SK-N-SH (cell line): ENCODE results near the gene SLC7A1. TPM values are rescaled to one million over a fixed set of nuclear protein-coding genes. Genes with fewer than 3 reads are reported as not detected.

ENCODE experiments used
- CTCF ChIA-PET: fragments of 300-600, 350-600 bp; formaldehyde crosslinking; extraction: SDS; loops from one replicate; lab custom pipeline; 2021; lab: Yijun Ruan, JAX
- POLR2A ChIA-PET: fragments of 350-600 bp; sonication (Branson Sonifier 250); formaldehyde crosslinking; extraction: SDS; loops from one replicate; lab custom pipeline; 2020; ENCODE audit warnings: antibody characterized with exemption, inconsistent platforms; lab: Yijun Ruan, JAX
- DNase-seq: peaks from one replicate; pipeline ENCODE4 v3.0.0; 2012
- H2AFZ ChIP-seq: fragments of 200-600 bp; sonication (generic); 2 replicates; pipeline ENCODE4 v1.8.1; 2016; ENCODE audit warnings: antibody characterized with exemption, mild to moderate bottlenecking, low read depth
- H3F3A ChIP-seq: fragments of 200-600 bp; sonication (generic); replicated peaks from 2 replicates; pipeline ENCODE3; 2016; ENCODE audit warnings: antibody characterized with exemption, mild to moderate bottlenecking; ENCODE audit not compliant: insufficient read depth
- H3K27ac ChIP-seq, 2 experiments: fragments of 200-500 bp in 1 of 2; fragments of 200-600 bp in 1 of 2; sonication (Bioruptor generic) in 1 of 2; sonication (generic), shearing (Covaris generic) in 1 of 2; 2 replicates each; pipeline versions ENCODE4 v1.5.1 to v1.6.1; 2014 to 2016; ENCODE audit warnings: low read depth in 2 of 2, inconsistent platforms in 1 of 2, low read length in 1 of 2, mild to moderate bottlenecking in 1 of 2, mixed read lengths in 1 of 2
- H3K27me3 ChIP-seq: fragments of 200-600 bp; sonication (generic), shearing (Covaris generic); 2 replicates; pipeline ENCODE4 v1.6.1; 2016; ENCODE audit warnings: mixed run types; ENCODE audit not compliant: insufficient read depth
- H3K36me3 ChIP-seq, 2 experiments: fragments of 200-500 bp in 1 of 2; fragments of 200-600 bp in 1 of 2; sonication (Bioruptor generic) in 1 of 2; sonication (generic) in 1 of 2; replicated peaks in 1 of 2; 2 replicates each; pipeline versions ENCODE3 to v1.5.1; 2014 to 2016; ENCODE audit warnings: low read length in 1 of 2, mild to moderate bottlenecking in 1 of 2; ENCODE audit not compliant: insufficient read depth in 2 of 2, control insufficient read depth in 1 of 2
- H3K4me1 ChIP-seq, 2 experiments: fragments of 200-500 bp in 1 of 2; fragments of 200-600 bp in 1 of 2; sonication (Bioruptor generic) in 1 of 2; sonication (generic), shearing (Covaris generic) in 1 of 2; 2 replicates each; pipeline versions ENCODE4 v1.5.1 to v1.6.1; 2014 to 2016; ENCODE audit warnings: low read depth in 1 of 2, low read length in 1 of 2, mixed run types in 1 of 2; ENCODE audit not compliant: insufficient read depth in 2 of 2, control insufficient read depth in 1 of 2
- H3K4me2 ChIP-seq: fragments of 200-600 bp; sonication (generic), shearing (Covaris generic); 2 replicates; pipeline ENCODE4 v1.6.1; 2017; ENCODE audit warnings: mixed run types
- H3K4me3 ChIP-seq, 2 experiments: fragments of 200-500 bp in 1 of 2; fragments of 200-600 bp in 1 of 2; sonication (Bioruptor generic) in 1 of 2; sonication (generic), shearing (Covaris generic) in 1 of 2; 2 replicates each; pipeline versions ENCODE4 v1.5.1 to v1.8.1; 2014 to 2016; ENCODE audit warnings: low read depth in 2 of 2, inconsistent platforms in 1 of 2, low read length in 1 of 2, mild to moderate bottlenecking in 1 of 2, mixed read lengths in 1 of 2, moderate library complexity in 1 of 2
- H3K79me2 ChIP-seq: fragments of 200-600 bp; sonication (generic); 2 replicates; pipeline ENCODE4 v1.8.1; 2017; ENCODE audit warnings: mild to moderate bottlenecking; ENCODE audit not compliant: insufficient read depth
- H3K9ac ChIP-seq: fragments of 200-600 bp; sonication (generic); 2 replicates; pipeline ENCODE4 v1.6.1; 2017; ENCODE audit warnings: mixed run types
- H3K9me2 ChIP-seq: fragments of 200-600 bp; sonication (generic); 2 replicates; pipeline ENCODE4 v1.6.1; 2017; ENCODE audit warnings: mixed run types
- H3K9me3 ChIP-seq: fragments of 200-600 bp; sonication (generic); 2 replicates; pipeline ENCODE4 v1.6.1; 2017; ENCODE audit warnings: mixed run types, mild to moderate bottlenecking, moderate library complexity
- H4K20me1 ChIP-seq: fragments of 200-600 bp; sonication (generic); 2 replicates; pipeline ENCODE4 v1.6.1; 2017; ENCODE audit warnings: mild to moderate bottlenecking, mixed run types; ENCODE audit not compliant: insufficient read depth
- JUND ChIP-seq: IDR thresholded peaks from 2 replicates; pipeline ENCODE4 v1.4.0; 2012
- PBX3 ChIP-seq: IDR thresholded peaks from 2 replicates; pipeline ENCODE4; 2012
- RCOR1 ChIP-seq: fragments of 150-350 bp; IDR thresholded peaks from 2 replicates; pipeline ENCODE4 v1.6.1; 2017; ENCODE audit warnings: antibody characterized with exemption, low read length
- WGBS: methylation state at CpG from one replicate; pipeline ENCODE4 v1.1.6; 2017; ENCODE audit warnings: low lambda C conversion rate; 5-methylcytosine and 5-hydroxymethylcytosine counted together
- polyA plus RNA-seq, 3 experiments: library from polyadenylated mRNA; depleted of rRNA; stranded (reverse); fragments of >200 nt; gene quantifications; 2 replicates each; pipeline ENCODE4 v1.2.3, GENCODE V29; 2012

SLC7A1 gene
- polyA plus RNA-seq, 1 of the 3 experiments (the other 2 are of a cell fraction): 14.0 TPM

DNA sequence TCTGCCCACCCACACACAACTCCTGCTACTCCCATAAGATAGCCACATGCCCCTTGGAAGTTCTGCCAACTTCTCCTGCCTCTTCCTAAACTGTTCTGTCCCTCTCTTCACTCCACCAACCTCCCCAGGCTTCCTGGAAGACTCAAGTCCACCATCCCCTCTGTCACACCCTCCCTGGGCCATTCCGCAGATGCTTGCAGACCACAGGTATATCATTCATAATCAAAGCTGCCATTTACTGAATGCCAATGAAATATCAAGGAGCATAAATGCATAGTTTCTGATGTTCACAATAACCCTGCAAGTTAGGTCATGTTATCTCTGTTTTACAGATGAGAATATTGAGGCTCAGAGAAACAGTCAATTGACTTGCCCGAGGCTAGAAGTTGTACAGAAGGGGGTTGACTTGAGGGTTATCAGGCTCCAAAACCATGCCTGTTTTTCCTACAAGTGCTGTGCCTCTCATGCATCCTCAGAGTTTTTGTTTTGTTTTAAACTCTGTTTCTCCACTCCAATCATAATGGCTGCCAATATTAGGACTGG, 135.6 kb downstream of the SLC7A1 start:
- H3K4me3 ChIP-seq: no peak overlapping the region
- peaks cover 7 to 18% of the 10 kb centered on the region in 2 experiments; a peak in 3 of 4 replicates for H3K4me1 ChIP-seq
- no peaks in the 10 kb centered on the region for H3K27me3 ChIP-seq
- H3F3A ChIP-seq: no peaks in the 10 kb centered on the region
- H4K20me1 ChIP-seq: no peaks in the 10 kb centered on the region
- H3K36me3 ChIP-seq: no peaks in the 10 kb centered on the region
- DNase-seq: no peak
- no peak overlapping the region for H3K4me2 ChIP-seq
- no peaks in the 10 kb centered on the region for H3K79me2 ChIP-seq
- no peaks in the 10 kb centered on the region for H3K9me3 ChIP-seq
- CTCF ChIA-PET: interaction anchor here (1.0 to 1.7 kb wide), 2 partner anchors 12 to 653 kb away, joined by 3 to 13 read pairs; no protein-coding TSS in a partner anchor
- H3K9ac ChIP-seq: no peak overlapping the region
- no peak overlapping the region for H2AFZ ChIP-seq
- H3K9me2 ChIP-seq: no peaks in the 10 kb centered on the region
- 64% methylated on average over 2 of the region's 2 CpGs for WGBS
- no peak for TF ChIP-seq RCOR1
- TF ChIP-seq PBX3: 0 out of 2 replicates have a peak, but pooled peaks have one; percentile 5
- TF ChIP-seq JUND: no peak
- TF ChIP-seq, all 33 proteins: peak for 1
- POLR2A ChIA-PET: no interaction called here
- no peak overlapping the region for H3K27ac ChIP-seq
